Esophagus (tissue), 2 donors: Measurements from ENCODE around the gene MCC. TPM values are rescaled to one million over a fixed set of nuclear protein-coding genes. Genes with fewer than 3 reads are reported as not detected.

Experiments
- polyA plus RNA-seq, 2 donors: library from polyadenylated mRNA; stranded (reverse); fragments of 200-250 nt; gene quantifications; one replicate each; pipeline ENCODE4 v1.2.3, GENCODE V29; 2013
- donor health status: healthy with polysubstance abuse.
- donor health status: Bipolar disorder and iron deficiency.

MCC gene
- polyA plus RNA-seq, 2 donors: 7.2 to 8.3 TPM

Other genes with a start within 250 kb of the MCC start
- gene TSSK1B, start 53.5 kb downstream of the MCC start, polyA plus RNA-seq: under 1 TPM; 0.01 to 0.20 TPM
- 1 to 10 TPM; 7.5 to 8.9 TPM for gene YTHDC2, start 25.2 kb upstream of the MCC start, polyA plus RNA-seq